ENCODE results near the gene NCOA3. TPM values are rescaled to one million over a fixed set of nuclear protein-coding genes. Genes with fewer than 3 reads are reported as not detected.

The NCOA3 gene
- total RNA-seq, 1 donor from 2014 or later, result 187 TPM

DNA sequence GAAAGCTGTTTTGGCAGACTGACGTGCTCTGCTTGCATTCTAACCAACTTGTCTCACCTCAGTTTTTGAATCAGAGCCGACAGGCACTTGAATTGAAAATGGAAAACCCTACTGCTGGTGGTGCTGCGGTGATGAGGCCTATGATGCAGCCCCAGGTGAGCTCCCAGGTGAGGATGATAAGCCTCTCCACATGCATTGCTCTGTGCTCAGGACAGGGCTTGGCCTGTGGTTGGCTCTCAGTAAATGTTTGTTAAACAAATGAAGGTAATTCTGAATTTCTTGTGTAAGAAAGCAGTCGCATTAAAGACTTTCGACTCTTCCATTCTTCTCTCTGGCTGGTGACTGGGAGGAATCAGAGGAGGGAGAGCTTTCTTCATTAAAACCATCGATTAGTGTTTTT is 147.3 kb downstream of the NCOA3 start:
- TF ChIP-seq, protein P1, sequence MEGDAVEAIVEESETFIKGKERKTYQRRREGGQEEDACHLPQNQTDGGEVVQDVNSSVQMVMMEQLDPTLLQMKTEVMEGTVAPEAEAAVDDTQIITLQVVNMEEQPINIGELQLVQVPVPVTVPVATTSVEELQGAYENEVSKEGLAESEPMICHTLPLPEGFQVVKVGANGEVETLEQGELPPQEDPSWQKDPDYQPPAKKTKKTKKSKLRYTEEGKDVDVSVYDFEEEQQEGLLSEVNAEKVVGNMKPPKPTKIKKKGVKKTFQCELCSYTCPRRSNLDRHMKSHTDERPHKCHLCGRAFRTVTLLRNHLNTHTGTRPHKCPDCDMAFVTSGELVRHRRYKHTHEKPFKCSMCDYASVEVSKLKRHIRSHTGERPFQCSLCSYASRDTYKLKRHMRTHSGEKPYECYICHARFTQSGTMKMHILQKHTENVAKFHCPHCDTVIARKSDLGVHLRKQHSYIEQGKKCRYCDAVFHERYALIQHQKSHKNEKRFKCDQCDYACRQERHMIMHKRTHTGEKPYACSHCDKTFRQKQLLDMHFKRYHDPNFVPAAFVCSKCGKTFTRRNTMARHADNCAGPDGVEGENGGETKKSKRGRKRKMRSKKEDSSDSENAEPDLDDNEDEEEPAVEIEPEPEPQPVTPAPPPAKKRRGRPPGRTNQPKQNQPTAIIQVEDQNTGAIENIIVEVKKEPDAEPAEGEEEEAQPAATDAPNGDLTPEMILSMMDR (IDR thresholded peaks at IDR 0.05), result no peak
- Mint-ChIP-seq H3K27me3 (no peaks in the 10 kb centered on the region), H3K4me1 (no peaks in the 10 kb centered on the region), H3K36me3 (ENCODE audit: low read depth) (peaks cover 88% of the 10 kb centered on the region), H3K4me3 (no peak overlapping the region), H3K27ac (no peak overlapping the region), H3K9me3 (no peaks in the 10 kb centered on the region)
- ATAC-seq (ENCODE audit: low read depth) (no peak), DNase-seq (no peak)
- POLR2A ChIA-PET, result no interaction called here
- intact Hi-C loops (cut with micrococcal nuclease), result no loop called here
- CTCF ChIA-PET, result no interaction called here

DNA sequence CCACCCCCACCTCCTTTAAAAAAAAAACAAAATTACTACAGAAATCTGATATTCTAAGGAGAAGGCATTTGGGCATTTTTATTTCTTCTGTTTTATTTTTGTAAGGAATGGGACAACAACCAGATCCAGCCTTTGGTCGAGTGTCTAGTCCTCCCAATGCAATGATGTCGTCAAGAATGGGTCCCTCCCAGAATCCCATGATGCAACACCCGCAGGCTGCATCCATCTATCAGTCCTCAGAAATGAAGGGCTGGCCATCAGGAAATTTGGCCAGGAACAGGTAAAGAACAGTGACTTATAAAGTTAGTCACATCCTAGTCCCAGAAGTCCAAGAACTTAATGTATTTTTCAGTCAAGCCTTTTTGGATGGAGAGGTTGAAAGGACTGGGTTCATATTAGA is 150.6 kb downstream of the NCOA3 start:
- POLR2A ChIA-PET, result no interaction called here
- Mint-ChIP-seq H3K4me1 (peaks cover 2% of the 10 kb centered on the region), H3K4me3 (no peak overlapping the region)

DNA sequence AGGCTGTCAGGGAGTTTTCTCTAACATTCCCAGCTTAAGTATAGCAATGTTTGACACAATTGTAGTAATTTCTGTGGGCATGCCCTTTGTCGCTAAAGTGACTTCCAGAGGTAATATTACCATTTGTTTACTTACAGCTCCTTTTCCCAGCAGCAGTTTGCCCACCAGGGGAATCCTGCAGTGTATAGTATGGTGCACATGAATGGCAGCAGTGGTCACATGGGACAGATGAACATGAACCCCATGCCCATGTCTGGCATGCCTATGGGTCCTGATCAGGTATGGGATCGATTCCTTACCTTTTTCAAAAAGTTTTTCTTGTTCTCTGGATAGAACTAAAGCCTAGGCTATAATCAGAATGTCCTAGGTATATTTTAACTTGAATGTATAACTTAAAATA is 151.1 kb downstream of the NCOA3 start:
- ChIA-PET POLR2A (interaction anchor here (0.7 kb wide), 1 partner anchor 35 kb away, joined by 9 read pairs; no protein-coding TSS in a partner anchor), CTCF (interaction anchor here (1.3 kb wide), 1 partner anchor 12 kb away, joined by 4 read pairs; no protein-coding TSS in a partner anchor)
- Mint-ChIP-seq H3K27ac (no peak overlapping the region), H3K27me3 (no peaks in the 10 kb centered on the region), H3K9me3 (no peaks in the 10 kb centered on the region), H3K4me1 (peaks cover 2% of the 10 kb centered on the region), H3K4me3 (no peak overlapping the region), H3K36me3 (ENCODE audit: low read depth) (peaks cover 90% of the 10 kb centered on the region)
- ATAC-seq (ENCODE audit: low read depth) (no peak), DNase-seq (no peak)
- TF ChIP-seq, protein P1 (IDR thresholded peaks at IDR 0.05), result no peak
- intact Hi-C loops (cut with micrococcal nuclease), result no loop called here

More for the DNA sequence above, 150.6 kb downstream of the NCOA3 start:
- ATAC-seq (ENCODE audit: low read depth) (no peak), DNase-seq (no peak)
- TF ChIP-seq, protein P1 (IDR thresholded peaks at IDR 0.05), result no peak
- H3K27me3 Mint-ChIP-seq, result no peaks in the 10 kb centered on the region
- H3K9me3 Mint-ChIP-seq, result no peaks in the 10 kb centered on the region
- intact Hi-C loops (cut with micrococcal nuclease), result no loop called here
- CTCF ChIA-PET, result no interaction called here
- peaks cover 90% of the 10 kb centered on the region for H3K36me3 Mint-ChIP-seq (ENCODE audit: low read depth)
- H3K27ac Mint-ChIP-seq, result no peak overlapping the region

DNA sequence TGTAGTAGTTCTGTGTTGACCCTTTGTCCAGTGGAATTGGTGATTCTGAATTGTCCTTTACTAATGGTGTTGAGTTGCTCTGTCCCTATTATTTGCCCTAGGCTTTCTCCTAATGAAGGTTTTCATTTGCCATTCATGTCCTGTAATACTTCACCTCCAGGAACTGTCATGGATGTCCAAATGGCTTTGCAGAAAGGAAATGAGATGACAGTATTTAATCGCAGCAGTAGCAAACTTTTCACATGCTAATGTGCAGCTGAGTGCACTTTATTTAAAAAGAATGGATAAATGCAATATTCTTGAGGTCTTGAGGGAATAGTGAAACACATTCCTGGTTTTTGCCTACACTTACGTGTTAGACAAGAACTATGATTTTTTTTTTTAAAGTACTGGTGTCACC is 152.2 kb downstream of the NCOA3 start:
- H3K4me1 Mint-ChIP-seq, result peaks cover 2% of the 10 kb centered on the region
- intact Hi-C loops (cut with micrococcal nuclease), result no loop called here
- no peak overlapping the region for H3K4me3 Mint-ChIP-seq
- no peak overlapping the region for H3K27ac Mint-ChIP-seq
- ATAC-seq (ENCODE audit: low read depth) (no peak), DNase-seq (no peak)
- ChIA-PET POLR2A (no interaction called here), CTCF (interaction anchor here (1.3 kb wide), 1 partner anchor 11 kb away, joined by 4 read pairs; no protein-coding TSS in a partner anchor)
- H3K27me3 Mint-ChIP-seq, result no peaks in the 10 kb centered on the region
- TF ChIP-seq, protein P1 (IDR thresholded peaks at IDR 0.05), result no peak
- H3K9me3 Mint-ChIP-seq, result no peaks in the 10 kb centered on the region
- H3K36me3 Mint-ChIP-seq (ENCODE audit: low read depth), result peaks cover 89% of the 10 kb centered on the region

DNA sequence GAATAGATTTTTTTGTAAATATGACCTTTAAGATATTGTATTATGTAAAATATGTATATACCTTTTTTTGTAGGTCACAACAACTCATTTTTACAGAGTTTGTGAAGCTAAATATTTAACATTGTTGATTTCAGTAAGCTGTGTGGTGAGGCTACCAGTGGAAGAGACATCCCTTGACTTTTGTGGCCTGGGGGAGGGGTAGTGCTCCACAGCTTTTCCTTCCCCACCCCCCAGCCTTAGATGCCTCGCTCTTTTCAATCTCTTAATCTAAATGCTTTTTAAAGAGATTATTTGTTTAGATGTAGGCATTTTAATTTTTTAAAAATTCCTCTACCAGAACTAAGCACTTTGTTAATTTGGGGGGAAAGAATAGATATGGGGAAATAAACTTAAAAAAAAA is 152.7 kb downstream of the NCOA3 start:
- ChIA-PET POLR2A (no interaction called here), CTCF (no interaction called here)
- ATAC-seq (ENCODE audit: low read depth), result no peak
- Mint-ChIP-seq H3K27ac (no peak overlapping the region), H3K27me3 (no peaks in the 10 kb centered on the region), H3K4me3 (no peak overlapping the region), H3K36me3 (ENCODE audit: low read depth) (peaks cover 90% of the 10 kb centered on the region), H3K9me3 (no peaks in the 10 kb centered on the region), H3K4me1 (peaks cover 2% of the 10 kb centered on the region)
- TF ChIP-seq, protein P1 (IDR thresholded peaks at IDR 0.05), result no peak
- no peak for DNase-seq
- intact Hi-C loops (cut with micrococcal nuclease), result no loop called here

Data from activated B cell treated with CpG ODN at 0.5 μM for 24 hours (primary cell).